MV-4-11 (cell line): ENCODE measurements around the gene C1QTNF9.
"Not testable (repeated sequence)": the region's sequence is repeated elsewhere in the genome, so short reads cannot be mapped to it uniquely, and the experiment has no call there.

Experiments
- DNase-seq: peaks from one replicate; lab custom pipeline; 2025; lab: John Stamatoyannopoulos, UW

Gene C1QTNF9, protein sequence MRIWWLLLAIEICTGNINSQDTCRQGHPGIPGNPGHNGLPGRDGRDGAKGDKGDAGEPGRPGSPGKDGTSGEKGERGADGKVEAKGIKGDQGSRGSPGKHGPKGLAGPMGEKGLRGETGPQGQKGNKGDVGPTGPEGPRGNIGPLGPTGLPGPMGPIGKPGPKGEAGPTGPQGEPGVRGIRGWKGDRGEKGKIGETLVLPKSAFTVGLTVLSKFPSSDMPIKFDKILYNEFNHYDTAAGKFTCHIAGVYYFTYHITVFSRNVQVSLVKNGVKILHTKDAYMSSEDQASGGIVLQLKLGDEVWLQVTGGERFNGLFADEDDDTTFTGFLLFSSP

GRCh38 chr13:24309300-24309699 lies at the start of gene C1QTNF9:
Gene C1QTNF9, plus strand, starts transcription at chr13:24309580. Its CDS starts 6,424 bp downstream, at chr13:24316004.
- DNase-seq = not testable (repeated sequence)

GRCh38 chr13:24261566-24261965 lies 47.8 kb upstream of the C1QTNF9 start:
- DNase-seq = peak; percentile 14

DNA sequence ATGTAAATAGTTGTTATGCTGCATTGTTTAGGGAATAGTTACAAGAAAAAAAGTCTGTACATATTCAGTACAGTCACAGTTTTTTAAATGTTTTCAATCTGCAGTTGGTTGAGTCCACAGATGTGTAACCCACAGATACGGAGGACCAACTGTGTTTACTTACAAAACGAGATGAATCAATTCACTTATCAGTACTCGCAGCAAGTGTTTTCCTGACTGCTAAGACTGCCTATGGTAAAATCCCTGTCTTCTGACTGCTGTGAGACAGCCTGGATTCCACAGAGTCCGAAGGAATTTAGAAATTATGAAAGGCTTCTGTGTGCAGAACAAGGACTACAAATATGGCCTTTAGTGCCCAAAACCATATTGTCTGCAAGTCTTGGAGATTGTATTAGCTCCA lies 45.7 kb upstream of the C1QTNF9 start:
- no peak for DNase-seq

DNA sequence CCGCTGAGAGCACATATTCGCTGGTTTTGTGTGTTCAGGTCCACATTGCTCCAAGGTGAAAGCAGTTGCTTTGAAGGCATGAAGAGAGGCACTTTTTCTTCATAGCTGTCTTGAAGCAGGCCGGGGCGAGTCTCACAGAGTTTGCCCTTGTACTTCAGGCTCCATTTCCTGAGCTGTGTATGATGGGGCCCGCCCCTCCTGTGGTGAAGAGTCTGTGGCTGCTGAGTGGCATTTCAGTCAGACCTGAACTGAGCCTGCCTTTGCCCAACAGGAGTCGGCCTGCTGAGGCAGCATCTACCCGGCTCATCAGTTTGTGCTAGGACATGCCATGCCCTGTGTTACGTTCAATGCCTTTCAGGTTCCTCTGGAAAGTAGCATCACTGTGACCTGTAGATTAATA lies 44.4 kb upstream of the C1QTNF9 start:
- DNase-seq = no peak

DNA sequence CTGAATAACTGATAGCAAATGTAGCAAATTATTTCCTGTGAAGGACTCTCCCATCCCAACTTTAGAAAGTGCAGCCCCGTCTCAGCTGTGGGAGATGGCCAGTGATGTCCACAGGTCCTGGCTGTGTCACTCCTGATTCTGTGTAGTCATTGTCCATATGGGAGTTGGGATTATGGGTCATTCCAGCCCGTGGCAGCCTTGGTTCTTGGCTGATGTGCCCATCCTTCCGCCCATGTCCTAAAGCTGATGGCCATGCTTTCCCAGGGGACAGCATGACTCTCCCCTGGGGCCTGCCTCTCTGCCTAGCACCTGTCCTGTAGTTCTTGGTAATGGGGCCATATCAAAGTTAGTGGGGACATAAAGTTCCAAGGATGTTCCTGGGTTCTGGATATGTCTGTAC lies 43.9 kb upstream of the C1QTNF9 start:
- DNase-seq = no peak

DNA sequence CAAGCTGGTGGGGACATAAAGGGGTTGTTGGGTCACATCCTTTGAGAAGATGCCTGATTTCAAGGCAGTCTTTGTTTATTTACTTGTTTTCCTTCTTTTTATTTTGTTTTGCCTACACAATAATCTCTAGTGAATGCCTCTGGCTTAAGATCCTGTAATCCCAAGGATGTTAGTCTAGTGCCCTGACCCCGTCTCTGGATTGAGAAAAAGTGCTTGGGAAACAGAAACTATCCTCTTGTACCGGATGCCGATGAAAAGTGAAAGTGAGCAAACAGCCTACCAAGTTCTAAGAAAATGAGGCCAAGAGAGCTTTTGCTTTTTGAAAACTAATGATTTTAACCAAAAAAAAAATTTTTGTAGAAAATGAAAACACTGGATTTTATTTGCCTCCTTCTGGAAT lies 42.1 kb upstream of the C1QTNF9 start:
- DNase-seq = no peak

GRCh38 chr13:24267801-24268200 lies 41.6 kb upstream of the C1QTNF9 start:
- DNase-seq = no peak

GRCh38 chr13:24269821-24270220 lies 39.6 kb upstream of the C1QTNF9 start:
- peak; percentile 6 for DNase-seq

GRCh38 chr13:24270639-24271141 lies 38.7 kb upstream of the C1QTNF9 start:
- DNase-seq = peak; percentile 59

DNA sequence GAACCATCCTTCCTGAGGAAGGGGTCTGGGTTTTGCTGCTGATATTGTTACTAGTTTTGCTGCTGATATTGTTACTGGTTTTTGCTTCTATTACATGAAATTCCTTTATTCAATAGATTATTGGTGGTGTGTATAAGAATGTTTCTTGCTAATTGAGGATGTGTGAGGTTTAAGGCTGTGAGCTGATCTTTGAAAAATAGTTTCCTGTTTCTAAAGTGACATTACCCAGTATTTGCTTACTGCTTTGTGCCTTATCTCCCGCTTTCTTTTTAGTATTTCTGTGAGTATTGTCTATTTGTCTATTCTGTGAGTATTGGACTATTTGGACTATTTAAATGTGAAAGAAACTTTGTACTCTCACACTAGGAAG lies 38.2 kb upstream of the C1QTNF9 start:
- no peak for DNase-seq

DNA sequence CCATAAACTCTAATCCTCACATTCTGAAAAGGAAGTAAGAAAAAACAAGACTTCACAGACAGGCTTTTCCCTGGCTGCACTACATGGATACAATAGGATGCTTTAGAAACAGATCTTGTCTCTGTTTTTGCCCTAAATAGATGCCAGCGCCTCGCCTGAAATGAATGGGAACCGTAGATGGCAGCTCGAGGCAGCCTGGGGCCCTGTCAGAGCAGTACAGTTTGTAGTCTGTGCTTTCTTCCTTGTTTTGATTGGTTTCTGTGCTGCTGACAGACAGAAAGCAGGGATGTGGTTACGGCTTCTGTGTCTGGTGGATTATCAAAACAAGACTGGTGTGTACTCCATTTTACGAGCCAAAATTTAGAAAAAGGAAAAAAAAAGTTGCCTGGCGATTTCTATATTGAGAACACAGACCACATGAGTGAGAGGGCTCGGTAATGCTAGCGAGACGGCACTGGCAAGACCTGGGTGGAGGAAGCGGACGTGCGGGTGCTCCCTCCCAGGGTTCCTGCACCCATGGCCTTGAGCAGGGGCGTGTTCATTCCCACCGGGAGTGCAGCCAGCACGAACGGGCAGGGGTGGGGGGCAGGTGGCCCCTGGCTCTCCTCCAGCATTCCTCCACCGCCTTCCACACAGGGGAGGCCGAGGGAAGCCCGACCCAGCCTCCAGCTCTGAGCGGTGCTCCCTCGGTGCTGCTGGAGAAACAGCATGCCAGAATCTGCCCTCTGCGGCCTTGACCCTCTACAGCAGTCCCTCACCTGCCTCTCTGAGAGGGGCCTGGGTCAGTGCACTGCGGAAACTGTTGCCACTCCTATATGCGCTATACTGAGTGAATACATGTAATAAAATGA lies 37.6 kb upstream of the C1QTNF9 start:
- DNase-seq = peak; percentile 90

- DNase-seq = no peak
Observed at GRCh38 chr13:24272452-24273161, 36.8 kb upstream of the C1QTNF9 start.

GRCh38 chr13:24273926-24274325 lies 35.5 kb upstream of the C1QTNF9 start:
- DNase-seq = no peak

- peak; percentile 53 for DNase-seq
Observed at GRCh38 chr13:24274452-24275021, 34.8 kb upstream of the C1QTNF9 start.

GRCh38 chr13:24275041-24275440 lies 34.3 kb upstream of the C1QTNF9 start:
- no peak for DNase-seq

- peak; percentile 86 for DNase-seq
Observed at GRCh38 chr13:24276306-24276705, 33.1 kb upstream of the C1QTNF9 start.

DNA sequence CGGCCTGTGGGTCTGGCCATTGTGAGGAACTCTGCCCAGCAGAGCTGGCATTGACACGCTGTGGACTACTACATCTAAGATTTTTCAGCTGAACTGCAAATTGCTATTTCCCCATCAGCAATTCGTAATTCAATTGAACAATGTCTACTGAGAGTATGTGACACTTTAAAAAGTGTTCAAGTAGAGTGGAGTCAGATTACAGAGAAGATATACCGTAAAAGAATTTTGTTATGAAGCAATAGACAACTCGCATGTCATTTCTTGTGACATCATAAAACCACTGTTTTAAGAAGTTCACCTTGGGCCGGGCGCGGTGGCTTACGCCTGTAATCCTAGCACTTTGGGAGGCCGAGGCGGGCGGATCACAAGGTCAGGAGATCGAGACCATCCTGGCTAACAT lies 32.5 kb upstream of the C1QTNF9 start:
- peak; percentile 62 for DNase-seq

GRCh38 chr13:24277761-24278160 lies 31.6 kb upstream of the C1QTNF9 start:
- DNase-seq = no peak

DNA sequence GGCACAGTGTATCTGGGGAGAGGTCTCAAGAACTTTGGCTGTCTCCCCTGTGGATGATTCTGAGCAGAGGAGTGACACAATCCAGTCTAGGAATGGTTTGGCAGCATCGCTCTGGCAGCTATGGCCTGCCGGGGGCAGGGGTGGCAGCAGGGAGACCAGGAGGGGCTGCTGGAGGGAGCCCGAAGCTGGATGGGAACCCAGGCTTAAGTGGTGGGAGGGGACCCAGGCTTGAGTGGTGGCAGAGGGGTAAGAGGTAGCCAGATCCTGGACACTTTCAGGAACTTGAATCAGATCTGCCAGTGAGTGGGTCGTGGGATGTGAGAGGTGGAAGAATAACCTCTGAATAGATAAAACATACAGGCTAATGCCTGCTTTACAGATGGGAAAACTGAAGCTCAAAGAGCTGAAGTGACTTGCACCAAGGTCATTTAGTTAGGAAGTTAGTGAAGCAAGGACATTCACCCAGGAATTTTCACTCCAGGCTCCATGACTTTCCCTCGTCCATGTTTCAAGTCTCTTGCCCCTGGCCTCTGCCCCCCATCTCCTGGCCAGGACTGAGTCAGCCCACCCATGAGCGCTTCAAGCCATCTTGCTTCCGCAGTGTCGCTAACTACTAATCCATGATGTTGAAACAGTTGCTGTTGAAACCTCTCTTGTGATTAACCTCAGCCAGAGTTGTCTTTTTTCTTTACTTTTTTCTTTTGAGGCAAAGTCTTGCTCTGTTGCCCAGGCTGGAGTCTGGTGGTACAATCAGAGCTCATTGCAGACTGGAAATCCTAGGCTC lies 29.9 kb upstream of the C1QTNF9 start:
- DNase-seq = peak; percentile 85

DNA sequence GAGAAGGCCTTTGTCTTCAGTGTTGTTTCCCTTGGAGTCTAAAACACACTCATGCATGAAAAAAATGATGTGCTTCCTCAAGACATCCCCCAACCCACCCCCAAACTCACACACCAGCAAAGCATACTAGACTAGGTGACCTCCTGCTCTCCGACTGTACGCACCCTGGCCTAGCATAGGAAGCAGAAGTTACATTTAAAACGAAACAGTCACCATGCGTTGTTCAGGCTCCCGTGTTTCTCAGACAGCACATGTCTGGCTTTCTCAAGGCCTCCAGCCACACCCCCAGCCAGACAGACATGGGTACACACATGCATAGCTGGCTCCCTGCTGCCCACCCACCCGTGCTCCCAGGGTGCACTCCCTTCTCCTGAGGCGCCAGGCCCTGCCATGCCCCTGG lies 28.7 kb upstream of the C1QTNF9 start:
- DNase-seq = peak; percentile 85
